D721Med (cell line): ENCODE data around the gene DENND11.

Experiments used
- DNase-seq: peaks from one replicate; pipeline ENCODE4 v3.0.0; 2011; ENCODE audit warnings: low spot score; ENCODE audit not compliant: insufficient read length
- FAIRE-seq: peaks from 2 replicates; lab custom pipeline; 2011; peaks lifted over from hg19 to GRCh38; lab: Jason Lieb, UNC
- TF ChIP-seq, protein P1 (sequence below): IDR thresholded peaks from 2 replicates; pipeline ENCODE4 v1.5.1; 2012; ENCODE audit warnings: mild to moderate bottlenecking, control low read depth; ENCODE audit not compliant: insufficient read depth; ENCODE audit errors: missing control alignments

DENND11 gene

DNA sequence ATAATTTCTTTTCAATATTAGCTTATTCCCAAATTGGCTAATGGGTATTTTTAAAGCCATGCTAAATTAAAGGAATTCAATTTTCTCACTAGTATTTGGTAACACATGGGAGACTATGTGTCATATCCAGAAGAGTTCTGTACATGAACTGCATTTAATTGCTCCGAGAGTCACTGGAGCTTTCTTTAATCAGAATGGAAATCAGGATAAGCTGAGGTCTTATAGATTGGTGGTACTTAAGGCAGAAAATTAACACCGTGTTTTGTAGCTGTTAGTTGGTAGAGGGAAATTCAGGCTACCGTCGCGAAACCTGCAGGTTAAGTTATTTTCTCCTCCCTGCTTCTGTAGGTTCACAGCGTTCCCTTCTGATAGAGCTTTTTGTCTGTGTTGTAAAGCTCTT, 6.4 kb upstream of the DENND11 start, which contains the start of gene WEE2:
Gene WEE2, plus strand, starts transcription at position 3 of the 400 bp plus-strand sequence. CDS start 406 bp downstream, outside the sequence.
- DNase-seq (no peak), FAIRE-seq (no peak)
- TF ChIP-seq, protein P1, sequence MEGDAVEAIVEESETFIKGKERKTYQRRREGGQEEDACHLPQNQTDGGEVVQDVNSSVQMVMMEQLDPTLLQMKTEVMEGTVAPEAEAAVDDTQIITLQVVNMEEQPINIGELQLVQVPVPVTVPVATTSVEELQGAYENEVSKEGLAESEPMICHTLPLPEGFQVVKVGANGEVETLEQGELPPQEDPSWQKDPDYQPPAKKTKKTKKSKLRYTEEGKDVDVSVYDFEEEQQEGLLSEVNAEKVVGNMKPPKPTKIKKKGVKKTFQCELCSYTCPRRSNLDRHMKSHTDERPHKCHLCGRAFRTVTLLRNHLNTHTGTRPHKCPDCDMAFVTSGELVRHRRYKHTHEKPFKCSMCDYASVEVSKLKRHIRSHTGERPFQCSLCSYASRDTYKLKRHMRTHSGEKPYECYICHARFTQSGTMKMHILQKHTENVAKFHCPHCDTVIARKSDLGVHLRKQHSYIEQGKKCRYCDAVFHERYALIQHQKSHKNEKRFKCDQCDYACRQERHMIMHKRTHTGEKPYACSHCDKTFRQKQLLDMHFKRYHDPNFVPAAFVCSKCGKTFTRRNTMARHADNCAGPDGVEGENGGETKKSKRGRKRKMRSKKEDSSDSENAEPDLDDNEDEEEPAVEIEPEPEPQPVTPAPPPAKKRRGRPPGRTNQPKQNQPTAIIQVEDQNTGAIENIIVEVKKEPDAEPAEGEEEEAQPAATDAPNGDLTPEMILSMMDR: no peak

DNA sequence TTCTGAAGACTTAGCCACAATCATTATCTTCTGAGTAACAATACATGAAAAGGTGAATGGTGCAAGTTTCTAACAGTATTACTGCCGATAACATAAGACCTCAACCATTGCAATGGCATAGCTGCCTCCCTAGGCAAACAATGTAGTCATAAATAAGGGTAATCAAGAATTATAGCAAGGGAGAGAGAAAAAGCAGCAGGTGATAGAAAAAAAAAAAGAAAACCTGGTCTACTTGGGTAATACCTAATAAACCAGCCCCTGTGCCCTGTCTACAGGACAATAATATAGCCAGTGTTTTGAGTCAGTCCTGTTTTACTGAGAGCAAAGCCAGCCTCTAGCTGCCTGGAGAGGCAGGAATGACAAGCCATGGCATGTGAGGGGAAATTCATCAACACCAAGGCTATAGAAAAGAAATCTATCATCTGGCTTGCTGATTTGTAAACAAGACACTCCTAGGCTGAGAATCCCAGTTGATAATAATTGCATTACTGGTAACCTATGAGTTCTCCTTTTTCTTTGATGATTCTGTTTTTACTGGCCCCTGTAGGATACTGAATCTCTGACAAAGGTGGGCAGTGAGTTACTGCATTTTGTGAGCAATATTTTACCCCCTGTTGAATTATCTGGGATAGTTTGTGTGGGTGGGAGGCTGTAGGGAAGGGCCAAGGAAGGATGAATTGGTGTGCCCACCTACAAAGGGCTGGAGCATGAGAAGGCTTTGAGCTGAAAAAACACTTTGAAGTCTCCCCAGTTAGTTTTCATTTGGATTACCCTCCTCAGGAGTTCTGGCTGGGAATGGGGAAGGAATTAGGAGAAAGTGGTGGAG, 4.5 kb upstream of the DENND11 start:
- no peak for DNase-seq
- TF ChIP-seq, protein P1: no peak
- no peak for FAIRE-seq

DNA sequence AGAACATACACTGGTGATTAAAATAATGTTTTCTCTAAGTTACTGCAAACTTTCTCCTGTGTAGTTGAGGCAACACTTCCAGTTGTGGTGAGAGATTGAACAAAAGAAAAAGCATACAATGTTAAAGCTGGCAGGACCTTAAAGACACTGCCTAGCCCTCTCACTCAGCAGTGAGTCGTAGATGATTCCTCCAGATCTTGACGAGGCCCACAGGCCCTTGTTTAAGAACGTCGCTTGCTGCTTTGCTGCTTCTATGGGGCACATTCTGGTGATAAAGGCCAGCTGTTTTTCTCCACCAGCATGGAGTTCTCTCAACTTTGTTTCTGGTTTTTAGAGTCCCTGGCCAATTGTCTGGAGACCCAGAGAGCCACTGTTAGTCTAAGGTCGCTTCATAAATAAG, 2.8 kb upstream of the DENND11 start:
- no peak for DNase-seq
- FAIRE-seq: no peak
- TF ChIP-seq, protein P1: no peak

DNA sequence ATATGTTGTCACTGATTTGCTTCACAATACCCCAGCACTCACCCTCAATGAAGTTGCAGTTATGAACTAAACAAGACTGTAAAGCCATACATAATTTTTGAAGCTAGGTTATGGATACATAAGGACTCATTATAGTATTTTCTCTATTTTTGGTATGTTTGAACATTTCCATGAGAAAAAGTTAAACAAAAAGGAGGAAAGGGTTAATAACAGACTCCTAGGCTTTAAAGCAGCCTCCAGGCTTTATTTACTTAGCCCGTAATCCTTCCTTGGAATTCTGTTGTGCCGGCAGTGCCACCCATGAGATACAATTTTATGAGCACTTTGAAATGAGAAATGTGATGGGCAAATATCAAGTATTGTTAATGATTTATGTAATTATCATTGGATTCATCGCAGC, 2.1 kb upstream of the DENND11 start:
- DNase-seq: no peak
- FAIRE-seq: no peak
- TF ChIP-seq, protein P1: no peak

DNA sequence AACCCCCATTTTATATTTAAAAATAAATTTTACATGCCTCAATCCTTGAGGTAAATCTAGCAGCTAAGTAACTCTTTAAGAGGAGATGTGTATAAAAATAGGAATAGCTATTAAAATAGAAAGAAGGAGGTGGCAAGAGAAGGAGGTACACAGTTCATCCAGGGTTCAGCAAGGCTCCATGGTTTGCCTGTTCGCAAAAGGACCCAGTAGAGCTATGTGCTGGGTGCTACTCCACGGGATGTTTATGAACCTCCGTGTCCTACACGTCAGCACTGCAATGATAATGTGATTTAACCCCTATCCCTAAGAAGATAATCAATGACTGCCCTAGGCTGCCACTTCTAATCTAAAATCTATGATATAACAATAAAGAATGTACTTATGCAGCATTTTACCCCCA, 926 bp upstream of the DENND11 start:
- no peak for FAIRE-seq
- TF ChIP-seq, protein P1: no peak
- DNase-seq: no peak

DNA sequence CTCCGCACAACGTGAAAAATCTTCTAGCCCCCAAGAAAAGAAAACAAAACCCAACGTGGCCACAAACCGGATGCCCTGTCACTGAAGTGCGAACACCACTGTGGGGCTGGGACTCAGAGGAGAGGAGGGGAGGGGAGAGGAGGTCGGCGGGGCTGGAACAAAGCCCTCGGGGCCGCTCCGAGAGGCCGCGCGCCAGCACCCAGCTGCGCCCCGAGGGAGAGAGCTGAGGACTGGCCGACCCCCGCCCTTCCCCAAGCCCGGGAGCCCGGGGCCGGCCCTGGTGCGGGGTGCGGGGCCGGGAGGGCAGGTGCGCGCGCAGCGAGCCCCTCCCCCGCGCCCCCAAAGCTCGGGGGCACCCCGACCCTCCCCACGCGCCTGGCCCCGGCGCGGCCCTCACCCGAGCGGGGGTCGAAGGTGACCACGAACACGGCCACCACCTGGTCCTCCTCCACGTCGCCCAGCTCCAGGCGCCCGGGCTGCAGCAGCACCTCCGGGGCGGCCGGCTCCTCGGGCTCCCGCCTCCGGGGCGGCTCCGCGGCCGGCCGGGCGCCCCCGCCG, 398 bp downstream of the DENND11 start:
- FAIRE-seq: no peak
- no peak for DNase-seq
- TF ChIP-seq, protein P1: no peak
